Testis (tissue), 3 donors: ENCODE measurements around the gene C5orf15. TPM values are rescaled to one million over a fixed set of nuclear protein-coding genes. Genes with fewer than 3 reads are reported as not detected.

ENCODE experiments used
- DNase-seq: peaks from one replicate; pipeline ENCODE4 v3.0.0-alpha.2; 2019
- H3K27ac ChIP-seq, 2 donors: fragments of 200-600 bp; sonication (generic); one replicate each; pipeline ENCODE4 v1.5.1; 2019
- H3K27me3 ChIP-seq: fragments of 200-600 bp; sonication (generic); one replicate; pipeline ENCODE4 v1.5.1; 2019
- H3K36me3 ChIP-seq: fragments of 200-600 bp; sonication (generic); one replicate; pipeline ENCODE4 v1.5.1; 2017; ENCODE audit warnings: low read depth; ENCODE audit errors: missing control alignments
- H3K4me1 ChIP-seq: fragments of 200-600 bp; sonication (generic); one replicate; pipeline ENCODE4 v1.5.1; 2019
- H3K4me3 ChIP-seq, 2 donors: fragments of 200-600 bp; sonication (generic); one replicate each; pipeline ENCODE4 v1.5.1; 2017 to 2019
- H3K9me3 ChIP-seq: fragments of 200-600 bp; sonication (generic); one replicate; pipeline ENCODE4 v1.5.1; 2017
- CTCF ChIP-seq, 3 experiments: fragments of 450-650 bp in 2 of 3; fragments of 200-600 bp in 1 of 3; sonication (generic) in 1 of 3; IDR thresholded peaks; one replicate each; pipeline ENCODE4 v1.5.1; 2016 to 2019; ENCODE audit warnings: antibody characterized with exemption in 3 of 3, mild to moderate bottlenecking in 2 of 3, moderate library complexity in 1 of 3
- POLR2A ChIP-seq: fragments of 450-650 bp; IDR thresholded peaks from one replicate; pipeline ENCODE4 v1.6.1; 2017; ENCODE audit warnings: antibody characterized with exemption, mild to moderate bottlenecking, moderate library complexity
- WGBS, 2 donors: methylation state at CpG; one replicate each; pipeline ENCODE4 v1.1.5; 2018; 5-methylcytosine and 5-hydroxymethylcytosine counted together
- intact Hi-C: fragments of 100-400 bp; cut with DNase I; formaldehyde crosslinking; loops from one replicate; pipeline ENCODE4 v1.15.1; 2023; ENCODE audit warnings: low total_unique reads
- polyA plus RNA-seq: library from polyadenylated mRNA; stranded (reverse); fragments of 350-450 nt; fragmentation: Illumina TruSeq; extraction: RNeasy Lipid Tissue Mini Kit (QIAGEN cat#74804); gene quantifications from one replicate; pipeline ENCODE4 v1.2.3, GENCODE V29; 2014; ENCODE audit warnings: low read depth, low replicate concordance; ENCODE audit not compliant: insufficient read depth
- total RNA-seq, 2 donors: library from RNA; depleted of rRNA; stranded (reverse); fragments of >200 nt; gene quantifications; one replicate each; pipeline ENCODE4 v1.2.3, GENCODE V29; 2016

Gene C5orf15
- total and polyA plus RNA-seq, 3 donors from 2014 or later = 44.8 to 65.1 (median 62.9) TPM

- no peak overlapping the region for H3K27ac ChIP-seq
- no peaks in the 10 kb centered on the region for H3K9me3 ChIP-seq
- no peak overlapping the region for H3K4me3 ChIP-seq
- H3K27me3 ChIP-seq = no peaks in the 10 kb centered on the region
- TF ChIP-seq CTCF (IDR thresholded peaks at IDR 0.05) (no peak), POLR2A (no peak)
- no peaks in the 10 kb centered on the region for H3K4me1 ChIP-seq
- H3K36me3 ChIP-seq = no peaks in the 10 kb centered on the region
- WGBS, 2 donors = 54 to 73% methylated on average over 2 of the region's 2 CpGs
- intact Hi-C loops = no loop called here
- no peak for DNase-seq
Observed at GRCh38 chr5:133970325-133970909, 2.0 kb upstream of the C5orf15 start.

- TF ChIP-seq CTCF (IDR thresholded peaks at IDR 0.05) = no peak
- no peak for TF ChIP-seq POLR2A
- Histone ChIP-seq H3K4me1 (no peaks in the 10 kb centered on the region), H3K27ac (no peak overlapping the region), H3K4me3 (no peak overlapping the region), H3K36me3 (no peaks in the 10 kb centered on the region), H3K9me3 (no peaks in the 10 kb centered on the region), H3K27me3 (no peaks in the 10 kb centered on the region)
- no peak for DNase-seq
- 50 to 55% methylated on average over 7 of the region's 7 CpGs for WGBS, 2 donors
- intact Hi-C loops = no loop called here
Observed at GRCh38 chr5:133969654-133970324, 1.4 kb upstream of the C5orf15 start.

GRCh38 chr5:133967698-133968203 lies 674 bp downstream of the C5orf15 start:
- 2% methylated on average over 12 of the region's 12 CpGs for WGBS, 2 donors
- intact Hi-C loops = no loop called here

GRCh38 chr5:133967124-133967523 lies 1.3 kb downstream of the C5orf15 start:
- H3K27me3 ChIP-seq = no peaks in the 10 kb centered on the region
- no peak overlapping the region for H3K27ac ChIP-seq
- no peak overlapping the region for H3K4me3 ChIP-seq
- TF ChIP-seq POLR2A (no peak), CTCF (IDR thresholded peaks at IDR 0.05) (no peak)
- no peaks in the 10 kb centered on the region for H3K4me1 ChIP-seq
- DNase-seq = no peak
- H3K9me3 ChIP-seq = no peaks in the 10 kb centered on the region
- intact Hi-C loops = no loop called here
- H3K36me3 ChIP-seq = no peaks in the 10 kb centered on the region
- WGBS, 2 donors = 38 to 56% methylated on average over 5 of the region's 5 CpGs

More at GRCh38 chr5:133967698-133968203, 674 bp downstream of the C5orf15 start:
- Histone ChIP-seq H3K36me3 (no peaks in the 10 kb centered on the region), H3K27ac (peak overlapping the region; percentile 91 to 93), H3K27me3 (no peaks in the 10 kb centered on the region), H3K4me3 (peak overlapping the region; percentile 95 to 98), H3K9me3 (no peaks in the 10 kb centered on the region), H3K4me1 (no peaks in the 10 kb centered on the region)
- TF ChIP-seq POLR2A (no peak), CTCF (IDR thresholded peaks at IDR 0.05) (no peak)
- DNase-seq = no peak
